ENCODE data around the gene MET. TPM values are rescaled to one million over a fixed set of nuclear protein-coding genes. Genes with fewer than 3 reads are reported as not detected.

The MET gene
- total RNA-seq, 1 donor from 2014 or later, result 7.0 TPM

- no peak overlapping the region for H3K4me3 Mint-ChIP-seq
- H3K36me3 Mint-ChIP-seq, result no peaks in the 10 kb centered on the region
- DNase-seq (ENCODE audit: low spot score), result no peak
- no peaks in the 10 kb centered on the region for H3K9me3 Mint-ChIP-seq
- H3K27ac Mint-ChIP-seq, result no peak overlapping the region
- no peaks in the 10 kb centered on the region for H3K9me3 ChIP-seq (ENCODE audit: low read depth)
- no peaks in the 10 kb centered on the region for H3K36me3 ChIP-seq
- H3K4me1 Mint-ChIP-seq, result no peaks in the 10 kb centered on the region
- H3K9ac ChIP-seq, result no peak overlapping the region
- H3K4me3 ChIP-seq, result no peak overlapping the region
- H3K4me2 ChIP-seq, result no peak overlapping the region
- no peak overlapping the region for H2AFZ ChIP-seq (replicated peaks)
- no peak for TF ChIP-seq CTCF (IDR thresholded peaks at IDR 0.05)
- TF ChIP-seq EZH2 (IDR thresholded peaks at IDR 0.05), result no peak
- no peak for TF ChIP-seq EZH2phosphoT487 (IDR thresholded peaks at IDR 0.05)
- H3K4me1 ChIP-seq, result no peaks in the 10 kb centered on the region
- no peak overlapping the region for H3K27ac ChIP-seq
- no peaks in the 10 kb centered on the region for H3K79me2 ChIP-seq (ENCODE audit: low read depth)
- no peaks in the 10 kb centered on the region for H3F3A ChIP-seq (ENCODE audit: low read depth)
- H3K27me3 ChIP-seq, result no peaks in the 10 kb centered on the region
- no peaks in the 10 kb centered on the region for H3K27me3 Mint-ChIP-seq (ENCODE audit: insufficient read depth, low read depth)
- H4K20me1 ChIP-seq (ENCODE audit: low read depth), result no peaks in the 10 kb centered on the region
Measured at GRCh38 chr7:116772423-116772863, 100.4 kb downstream of the MET start.

- no peak overlapping the region for H3K9ac ChIP-seq
- H3K4me3 ChIP-seq, result no peak overlapping the region
- no peaks in the 10 kb centered on the region for H3K79me2 ChIP-seq (ENCODE audit: low read depth)
- H3K9me3 ChIP-seq (ENCODE audit: low read depth), result no peaks in the 10 kb centered on the region
- H4K20me1 ChIP-seq (ENCODE audit: low read depth), result no peaks in the 10 kb centered on the region
- Mint-ChIP-seq H3K4me3 (no peak overlapping the region), H3K36me3 (no peaks in the 10 kb centered on the region), H3K4me1 (no peaks in the 10 kb centered on the region), H3K27me3 (ENCODE audit: insufficient read depth, low read depth) (no peaks in the 10 kb centered on the region), H3K27ac (no peak overlapping the region), H3K9me3 (no peaks in the 10 kb centered on the region)
- H2AFZ ChIP-seq (replicated peaks), result no peak overlapping the region
- H3K4me2 ChIP-seq, result no peak overlapping the region
- DNase-seq (ENCODE audit: low spot score), result no peak
- H3K27ac ChIP-seq, result no peak overlapping the region
- H3K27me3 ChIP-seq, result no peaks in the 10 kb centered on the region
- H3F3A ChIP-seq (ENCODE audit: low read depth), result no peaks in the 10 kb centered on the region
- no peaks in the 10 kb centered on the region for H3K4me1 ChIP-seq
- TF ChIP-seq CTCF (IDR thresholded peaks at IDR 0.05) (no peak), EZH2 (IDR thresholded peaks at IDR 0.05) (no peak), EZH2phosphoT487 (IDR thresholded peaks at IDR 0.05) (no peak)
- H3K36me3 ChIP-seq, result no peaks in the 10 kb centered on the region
Measured at GRCh38 chr7:116772926-116773749, 101.1 kb downstream of the MET start.

- H3K27ac Mint-ChIP-seq, result no peak overlapping the region
- H3K36me3 Mint-ChIP-seq, result no peaks in the 10 kb centered on the region
- no peak overlapping the region for H3K4me2 ChIP-seq
- no peak for DNase-seq (ENCODE audit: low spot score)
- no peak overlapping the region for H3K9ac ChIP-seq
- H3K27me3 ChIP-seq, result no peaks in the 10 kb centered on the region
- H3K27ac ChIP-seq, result no peak overlapping the region
- TF ChIP-seq CTCF (IDR thresholded peaks at IDR 0.05) (no peak), EZH2phosphoT487 (IDR thresholded peaks at IDR 0.05) (no peak), EZH2 (IDR thresholded peaks at IDR 0.05) (no peak)
- H3K27me3 Mint-ChIP-seq (ENCODE audit: insufficient read depth, low read depth), result no peaks in the 10 kb centered on the region
- H4K20me1 ChIP-seq (ENCODE audit: low read depth), result no peaks in the 10 kb centered on the region
- no peaks in the 10 kb centered on the region for H3K9me3 ChIP-seq (ENCODE audit: low read depth)
- peaks cover 3% of the 10 kb centered on the region for H3F3A ChIP-seq (ENCODE audit: low read depth)
- no peaks in the 10 kb centered on the region for H3K9me3 Mint-ChIP-seq
- peaks cover 7% of the 10 kb centered on the region for H3K4me1 ChIP-seq
- no peak overlapping the region for H3K4me3 Mint-ChIP-seq
- no peaks in the 10 kb centered on the region for H3K79me2 ChIP-seq (ENCODE audit: low read depth)
- H3K4me1 Mint-ChIP-seq, result peaks cover 3% of the 10 kb centered on the region
- H3K36me3 ChIP-seq, result no peaks in the 10 kb centered on the region
- H2AFZ ChIP-seq (replicated peaks), result no peak overlapping the region
- no peak overlapping the region for H3K4me3 ChIP-seq
Measured at GRCh38 chr7:116776046-116776445, 104.0 kb downstream of the MET start.
